Astrocyte of the cerebellum (primary cell): Measurements from ENCODE around the gene APC2.

Experiments used
- DNase-seq: peaks from one replicate; pipeline ENCODE4 v3.0.0-alpha.2; 2011; ENCODE audit warnings: low read depth
- H3K4me3 ChIP-seq: 2 replicates; pipeline ENCODE4 v1.5.1; 2011; ENCODE audit warnings: mild to moderate bottlenecking, low read depth, low read length, moderate library complexity
- CTCF ChIP-seq: IDR thresholded peaks from 2 replicates; pipeline ENCODE4 v1.5.1; 2012; ENCODE audit warnings: low read length, low read depth, moderate library complexity, mild to moderate bottlenecking; ENCODE audit errors: missing control alignments
- in situ Hi-C: cut with HindIII; loops from 2 replicates; pipeline ENCODE4 v1.10.0; 2017; ENCODE audit warnings: low sequenced_read_pairs

Gene APC2

GRCh38 chr19:1502433-1503088 is 52.6 kb downstream of the APC2 start:
- H3K4me3 ChIP-seq, result no peak overlapping the region
- no peak for TF ChIP-seq CTCF
- in situ Hi-C loops, result no loop called here

GRCh38 chr19:1503089-1503924 is 53.4 kb downstream of the APC2 start:
- no peak overlapping the region for H3K4me3 ChIP-seq
- peak; percentile 61 for TF ChIP-seq CTCF
- no peak for DNase-seq
- in situ Hi-C loops, result no loop called here

More at GRCh38 chr19:1502433-1503088, 52.6 kb downstream of the APC2 start:
- no peak for DNase-seq

GRCh38 chr19:1503925-1504773 is 54.2 kb downstream of the APC2 start:
- TF ChIP-seq CTCF, result no peak
- in situ Hi-C loops, result no loop called here
- DNase-seq, result no peak

GRCh38 chr19:1505012-1505411 is 55.1 kb downstream of the APC2 start:
- in situ Hi-C loops, result no loop called here
- DNase-seq, result no peak
- H3K4me3 ChIP-seq, result no peak overlapping the region
- TF ChIP-seq CTCF, result no peak

More at GRCh38 chr19:1503925-1504773, 54.2 kb downstream of the APC2 start:
- no peak overlapping the region for H3K4me3 ChIP-seq

GRCh38 chr19:1505991-1506881 is 56.3 kb downstream of the APC2 start:
- no peak for TF ChIP-seq CTCF
- H3K4me3 ChIP-seq, result no peak overlapping the region
- no peak for DNase-seq
- in situ Hi-C loops, result no loop called here
